GM12872 (cell line): Measurements from ENCODE around the gene PDE3B.

ENCODE experiments used
- CTCF ChIP-seq: IDR thresholded peaks from 3 replicates; pipeline ENCODE4 v1.5.1; 2011; ENCODE audit warnings: low read depth, mild to moderate bottlenecking, low read length, moderate library complexity; ENCODE audit not compliant: insufficient read depth

The PDE3B gene

GRCh38 chr11:14644226-14645014, 816 bp downstream of the PDE3B start:
- peak; percentile 16; the same call in 1 of the 3 replicates for TF ChIP-seq CTCF

- TF ChIP-seq CTCF, result no peak
Observed at GRCh38 chr11:14645015-14645912, 1.7 kb downstream of the PDE3B start.

GRCh38 chr11:14645985-14646900, 2.6 kb downstream of the PDE3B start:
- TF ChIP-seq CTCF, result no peak

- no peak for TF ChIP-seq CTCF
Observed at GRCh38 chr11:14650064-14650463, 6.5 kb downstream of the PDE3B start.

- TF ChIP-seq CTCF, result no peak
Observed at GRCh38 chr11:14653090-14653489, 9.5 kb downstream of the PDE3B start.

- TF ChIP-seq CTCF, result no peak
Observed at GRCh38 chr11:14655435-14655834, 11.8 kb downstream of the PDE3B start.
